AG10803 (cell line): ENCODE results near the gene TRIM32.
A peak's percentile ranks its signal among the peaks of the same experiment; 100 is the strongest.

Experiments
- DNase-seq: peaks from one replicate; pipeline ENCODE4 v3.0.0; 2010; ENCODE audit warnings: low read depth
- H3K4me3 ChIP-seq: 2 replicates; pipeline ENCODE4 v1.5.1; 2011; ENCODE audit warnings: mild to moderate bottlenecking, low read length, control low read depth
- CTCF ChIP-seq: conservative IDR thresholded peaks from 2 replicates; pipeline ENCODE4 v1.5.1; 2011; ENCODE audit warnings: mild to moderate bottlenecking, low read length, control low read depth, inconsistent platforms

Gene TRIM32

GRCh38 chr9:116674210-116674980 lies 12.7 kb upstream of the TRIM32 start:
- DNase-seq = no peak
- no peak for TF ChIP-seq CTCF
- H3K4me3 ChIP-seq = no peak overlapping the region

- TF ChIP-seq CTCF = no peak
- DNase-seq = no peak
- no peak overlapping the region for H3K4me3 ChIP-seq
These were observed 3.6 kb upstream of the TRIM32 start for GRCh38 chr9:116683535-116683934.

GRCh38 chr9:116685166-116685565 lies 1.9 kb upstream of the TRIM32 start:
- no peak for DNase-seq
- no peak overlapping the region for H3K4me3 ChIP-seq
- TF ChIP-seq CTCF = no peak

GRCh38 chr9:116686135-116686534 lies 970 bp upstream of the TRIM32 start:
- no peak for DNase-seq
- no peak for TF ChIP-seq CTCF
- peak overlapping the region; percentile 85 for H3K4me3 ChIP-seq

- no peak for TF ChIP-seq CTCF
- DNase-seq = peak; percentile 25
- H3K4me3 ChIP-seq = peak overlapping the region; percentile 85
These were observed 422 bp upstream of the TRIM32 start for GRCh38 chr9:116686693-116687073.

- no peak for TF ChIP-seq CTCF
- DNase-seq = no peak
- peak overlapping the region; percentile 85 for H3K4me3 ChIP-seq
These were observed 640 bp downstream of the TRIM32 start for GRCh38 chr9:116687754-116688135.

- no peak for TF ChIP-seq CTCF
- DNase-seq = peak; percentile 31
- peak overlapping the region; percentile 85 for H3K4me3 ChIP-seq
These were observed 1.8 kb downstream of the TRIM32 start for GRCh38 chr9:116688806-116689485.
